Middle frontal gyrus (tissue), 1 donor: Measurements from ENCODE around the gene L3MBTL4.
"Not testable (repeated sequence)": the region's sequence is repeated elsewhere in the genome, so short reads cannot be mapped to it uniquely, and the experiment has no call there.

Source experiments
- DNase-seq: peaks from one replicate; pipeline ENCODE4 v3.0.0-alpha.2; 2015; ENCODE audit warnings: low spot score; ENCODE audit errors: extremely low spot score

L3MBTL4 gene

GRCh38 chr18:6047596-6047995, 367.1 kb downstream of the L3MBTL4 start:
- not testable (repeated sequence) for DNase-seq

- no peak for DNase-seq
Measured at GRCh38 chr18:6044773-6045172, 369.9 kb downstream of the L3MBTL4 start.

- DNase-seq = no peak
Measured at GRCh38 chr18:6044319-6044718, 370.4 kb downstream of the L3MBTL4 start.

DNA sequence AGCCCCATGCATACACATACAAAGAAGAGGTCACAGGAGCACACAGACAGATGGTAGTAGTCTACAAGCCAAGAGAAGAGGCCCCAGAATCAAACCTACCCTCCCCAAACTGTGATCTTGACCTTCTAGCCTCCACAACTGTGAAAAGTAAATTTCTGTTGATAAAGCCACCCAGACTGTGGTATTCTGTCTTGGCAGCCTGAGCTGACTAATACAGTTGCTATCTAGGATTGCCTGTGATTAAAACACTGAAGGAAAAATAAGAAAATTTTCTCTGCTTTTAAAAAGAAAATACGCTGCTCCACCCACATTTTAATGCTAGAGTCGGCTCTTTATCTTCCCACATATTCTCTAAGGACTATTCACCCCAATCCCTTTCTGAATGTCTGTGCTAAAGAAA, 375.7 kb downstream of the L3MBTL4 start:
- no peak for DNase-seq

GRCh38 chr18:6031442-6031841, 383.3 kb downstream of the L3MBTL4 start:
- DNase-seq = no peak

DNA sequence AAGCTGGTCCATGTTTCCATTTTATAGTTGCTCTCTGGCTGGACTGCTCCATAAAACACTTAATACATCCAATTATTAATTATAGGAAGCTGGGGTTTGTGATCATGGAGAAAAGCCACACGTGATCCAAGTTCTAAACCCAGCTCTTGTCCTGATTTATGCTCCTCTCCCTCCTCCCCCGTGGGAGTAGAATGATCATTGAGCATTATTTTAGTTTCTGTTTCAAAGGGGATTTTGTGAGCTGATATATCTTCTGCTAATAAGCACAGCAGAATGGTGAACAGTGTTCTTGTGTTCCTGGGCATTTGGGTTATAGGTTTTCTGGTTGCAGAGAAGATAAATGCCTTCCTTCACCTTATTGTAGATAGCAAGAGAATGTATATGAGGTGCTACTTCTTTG, 383.7 kb downstream of the L3MBTL4 start:
- DNase-seq = no peak

DNA sequence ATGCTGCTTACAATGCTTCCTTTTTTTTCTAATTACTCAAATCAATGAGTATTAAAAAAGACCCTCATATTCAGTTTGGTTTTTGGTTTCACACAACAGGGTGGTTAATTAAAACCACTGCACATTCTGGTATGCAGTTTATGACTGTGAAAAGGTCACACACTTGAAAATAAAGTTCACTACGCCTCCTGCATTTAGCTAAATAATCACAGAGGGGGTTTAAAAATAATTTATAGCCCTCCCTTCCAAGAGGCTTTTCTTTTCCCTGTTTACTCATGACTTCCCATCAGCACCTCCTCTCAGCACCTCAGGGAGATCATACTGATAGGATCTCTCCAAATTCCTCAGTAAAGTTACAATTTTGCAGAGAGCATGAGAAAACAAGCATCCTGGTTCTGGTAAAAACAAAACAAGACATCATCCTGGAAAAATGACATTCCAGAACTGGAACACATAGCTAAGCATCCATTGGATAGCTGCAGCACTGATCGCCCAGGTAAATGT, 389.9 kb downstream of the L3MBTL4 start:
- no peak for DNase-seq

GRCh38 chr18:6023551-6023950, 391.2 kb downstream of the L3MBTL4 start:
- DNase-seq = no peak

- no peak for DNase-seq
Measured at GRCh38 chr18:6022845-6023244, 391.9 kb downstream of the L3MBTL4 start.

- no peak for DNase-seq
Measured at GRCh38 chr18:6022074-6022444, 392.7 kb downstream of the L3MBTL4 start.

- no peak for DNase-seq
Measured at GRCh38 chr18:6021306-6022073, 393.2 kb downstream of the L3MBTL4 start.

GRCh38 chr18:6018671-6019070, 396.0 kb downstream of the L3MBTL4 start:
- DNase-seq = no peak

GRCh38 chr18:6017171-6017570, 397.5 kb downstream of the L3MBTL4 start:
- no peak for DNase-seq

DNA sequence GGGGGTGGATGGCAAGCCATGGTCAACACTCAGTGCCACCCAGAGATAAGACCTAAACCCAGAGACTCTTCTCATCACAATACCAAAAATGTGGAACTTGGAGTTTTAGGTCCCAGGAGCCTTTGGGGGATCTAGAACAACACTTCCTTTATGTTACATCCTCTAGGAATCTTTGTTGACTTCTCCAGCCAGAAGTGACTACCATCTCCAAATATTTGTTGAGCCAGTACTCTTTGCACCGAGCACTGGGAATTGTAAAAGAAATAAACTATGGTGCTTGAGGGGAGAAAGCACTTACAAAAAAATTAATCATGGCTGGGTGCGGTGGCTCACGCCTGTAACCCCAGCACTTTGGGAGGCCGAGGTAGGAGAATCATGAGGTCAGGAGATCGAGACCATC, 399.3 kb downstream of the L3MBTL4 start:
- no peak for DNase-seq

DNA sequence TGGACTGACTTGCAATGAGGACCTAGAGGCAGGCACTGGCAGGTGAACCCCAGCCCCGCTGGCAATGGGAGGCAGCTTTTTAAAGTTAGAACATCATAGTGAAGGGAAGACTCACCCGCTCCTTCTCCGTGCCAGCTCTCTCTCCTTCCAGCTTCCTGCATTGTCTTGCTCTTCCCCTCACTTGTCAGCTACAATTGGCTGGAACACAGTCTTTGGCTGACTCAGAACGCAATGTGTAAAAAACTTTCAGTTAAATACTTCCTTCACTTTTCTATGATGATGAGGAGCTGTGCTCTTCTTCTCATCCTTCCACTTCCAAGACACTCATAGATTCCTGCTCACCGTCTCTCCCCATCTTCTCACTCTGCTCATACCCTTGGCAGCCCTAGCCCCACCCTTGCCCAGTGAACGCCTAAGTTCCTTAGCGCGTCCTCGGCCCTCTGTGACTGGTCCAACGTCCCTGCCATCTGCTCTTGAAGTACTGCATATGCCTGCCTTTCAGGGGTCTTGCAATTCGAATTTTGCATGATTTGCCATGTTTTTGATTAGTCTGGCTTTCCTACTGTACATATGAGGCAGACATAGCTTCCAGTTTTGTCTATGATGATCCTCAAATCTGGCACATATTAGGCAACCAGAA, 401.4 kb downstream of the L3MBTL4 start:
- no peak for DNase-seq

DNA sequence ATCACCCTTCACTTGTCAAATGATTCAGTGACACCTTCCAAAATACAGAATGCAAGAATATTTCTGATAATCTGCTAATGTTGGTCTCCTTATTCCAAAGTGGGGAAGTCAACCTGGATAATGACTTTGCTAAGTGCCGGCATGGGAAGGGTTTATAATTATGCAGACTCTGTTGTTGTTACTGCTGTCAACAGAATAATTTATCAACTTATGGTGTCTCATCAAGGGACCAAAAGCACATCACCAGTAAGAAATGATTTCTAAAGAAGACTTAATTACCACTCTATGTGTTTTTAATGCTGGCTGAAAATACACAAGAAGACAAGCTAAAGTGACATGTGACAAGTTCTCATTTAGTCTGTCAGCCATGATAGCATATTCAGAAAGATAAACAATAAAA, 403.8 kb downstream of the L3MBTL4 start:
- DNase-seq = no peak

DNA sequence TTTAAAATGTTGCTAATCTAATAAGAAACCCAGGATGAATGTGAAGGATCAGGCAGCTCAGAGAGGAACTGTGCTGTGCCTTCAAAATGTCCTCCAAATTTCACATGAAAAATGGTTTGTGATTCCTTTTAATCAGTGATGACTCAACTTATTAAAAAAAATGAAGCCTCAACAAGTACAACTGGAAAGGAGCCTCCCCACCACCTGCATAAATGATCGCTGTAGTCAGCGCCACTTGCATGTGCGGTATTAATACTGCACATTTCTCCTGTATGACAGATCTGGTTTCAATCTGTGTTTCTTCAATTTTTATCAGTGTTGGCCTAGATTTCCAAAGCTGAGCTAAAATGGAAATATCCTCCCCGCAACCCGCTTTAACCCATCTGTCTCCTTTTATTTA, 404.4 kb downstream of the L3MBTL4 start:
- no peak for DNase-seq

DNA sequence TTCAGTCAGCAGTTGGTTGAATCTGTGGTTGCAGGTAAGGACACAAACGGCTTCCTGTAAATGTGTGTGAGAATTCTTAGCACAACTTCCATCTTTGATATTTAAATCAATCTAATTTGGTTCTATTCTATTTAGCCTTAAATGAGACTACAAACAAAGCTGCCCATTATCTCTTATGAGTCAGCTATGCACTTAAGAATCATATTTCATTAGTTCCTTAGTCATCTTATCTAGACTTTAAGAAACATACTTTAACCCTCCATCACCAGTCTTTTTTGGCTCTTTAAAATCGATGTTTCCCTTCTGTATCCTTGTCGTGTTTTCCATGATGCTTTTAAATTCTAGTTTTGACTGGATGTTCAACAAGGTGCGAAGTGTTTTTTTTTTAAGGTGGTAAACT, 405.0 kb downstream of the L3MBTL4 start:
- no peak for DNase-seq

DNA sequence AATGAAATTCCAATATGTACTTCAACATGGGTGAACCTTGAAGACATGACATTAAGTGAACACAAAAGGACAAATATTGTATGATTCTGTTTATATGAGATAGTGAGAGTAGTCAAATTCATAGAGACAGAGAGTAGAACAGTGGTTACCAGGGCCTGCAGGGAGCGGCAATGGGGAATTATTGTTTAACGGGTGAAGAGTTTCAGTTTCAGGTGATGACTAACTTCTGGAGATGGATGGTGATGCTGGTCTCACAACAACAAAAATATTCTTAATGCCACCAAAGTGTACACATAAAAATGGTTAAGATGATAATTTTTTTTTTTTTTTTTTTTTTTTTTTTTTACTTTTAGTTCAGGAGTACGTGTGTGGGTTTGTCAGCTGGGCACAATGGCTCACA, 410.0 kb downstream of the L3MBTL4 start:
- no peak for DNase-seq

GRCh38 chr18:6004119-6004518, 410.6 kb downstream of the L3MBTL4 start:
- DNase-seq = no peak

DNA sequence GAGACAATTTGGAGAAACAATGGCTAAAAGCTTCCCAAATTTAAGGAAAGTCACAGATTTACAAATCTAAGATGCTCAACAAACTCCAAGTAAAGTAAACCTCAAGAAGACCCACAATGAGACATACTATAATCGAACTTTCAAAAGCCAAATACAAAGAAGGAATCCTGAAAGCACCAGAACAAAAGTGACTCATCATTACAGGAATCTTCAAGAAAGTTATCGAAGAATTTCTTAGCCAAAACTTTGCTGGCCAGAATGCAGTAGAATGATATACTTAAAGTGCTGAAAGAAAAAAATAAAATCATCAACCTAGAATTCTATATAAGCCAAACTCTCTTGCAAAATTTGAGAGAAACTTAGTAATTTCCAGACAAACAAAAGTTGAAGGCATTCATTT, 412.8 kb downstream of the L3MBTL4 start:
- no peak for DNase-seq

- no peak for DNase-seq
Measured at GRCh38 chr18:5998907-5999306, 415.8 kb downstream of the L3MBTL4 start.
